Measurements from ENCODE around the gene ZDHHC20. TPM values are rescaled to one million over a fixed set of nuclear protein-coding genes. Genes with fewer than 3 reads are reported as not detected.

ZDHHC20 gene
- total RNA-seq, 1 experiment from 2014 or later = 69.1 TPM

DNA sequence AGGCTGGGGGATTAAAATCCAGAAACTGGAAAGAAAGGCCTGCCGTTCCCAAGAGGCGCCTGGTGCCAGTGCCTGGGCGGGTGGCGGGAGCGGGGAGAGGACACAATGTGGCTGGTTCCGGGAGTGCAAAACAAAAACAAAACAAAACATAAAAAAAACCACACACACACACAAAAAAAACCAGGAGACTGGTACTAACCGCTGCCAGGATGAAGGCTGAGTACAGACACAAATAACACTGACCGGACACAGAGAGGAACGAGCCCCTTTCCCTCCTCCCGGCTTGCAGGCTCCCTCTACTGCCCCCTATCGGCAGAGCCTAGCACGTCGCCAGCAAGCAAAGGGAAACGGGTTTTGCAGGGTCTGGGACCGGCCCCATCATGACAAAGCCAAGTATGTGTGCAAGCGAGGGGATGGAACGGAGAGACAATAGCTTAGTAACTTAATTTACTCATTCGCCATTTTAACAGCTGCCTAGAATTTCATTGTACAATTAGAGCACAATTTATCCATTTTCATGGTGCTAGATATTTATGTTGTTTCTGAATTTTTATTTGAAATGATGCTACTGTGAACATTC is 17.9 kb upstream of the ZDHHC20 start:
- Histone ChIP-seq H4K8ac (replicated peaks; ENCODE audit: insufficient read length, low read depth, low read length) (no peak overlapping the region), H3K27me3 (ENCODE audit: insufficient read depth, low read length) (no peaks in the 10 kb centered on the region), H3K79me1 (ENCODE audit: insufficient read depth, low read depth, low read length, poor library complexity, severe bottlenecking) (no peaks in the 10 kb centered on the region), H3K18ac (ENCODE audit: insufficient read length, low read depth, low read length) (no peak overlapping the region), H3K23me2 (ENCODE audit: insufficient read length, low read depth, low read length, poor library complexity, severe bottlenecking) (no peaks in the 10 kb centered on the region), H3K56ac (ENCODE audit: insufficient read length, low read depth, low read length) (no peak overlapping the region), H2BK20ac (ENCODE audit: low read depth, low read length, poor library complexity, severe bottlenecking) (no peak overlapping the region), H4K91ac (ENCODE audit: insufficient read length, low read depth, low read length) (no peak overlapping the region), H3K9ac (ENCODE audit: extremely low read depth, insufficient read length, low read length) (no peak overlapping the region), H3K4me1 (ENCODE audit: insufficient read depth, low read length) (no peaks in the 10 kb centered on the region), H2BK5ac (ENCODE audit: insufficient read length, low read length) (no peak overlapping the region), H3T11ph (ENCODE audit: low read length) (no peak overlapping the region), H3K4me2 (ENCODE audit: insufficient read depth, insufficient read length, low read length) (peak overlapping the region; percentile 10), H3K27ac (ENCODE audit: insufficient read length, low read depth, low read length) (no peak overlapping the region), H4K20me1 (ENCODE audit: control insufficient read depth, insufficient read depth, insufficient read length) (no peaks in the 10 kb centered on the region), H3K4ac (ENCODE audit: low read depth, low read length) (no peak overlapping the region), H3K79me2 (ENCODE audit: insufficient read depth, low read length) (no peaks in the 10 kb centered on the region), H2BK15ac (ENCODE audit: low read depth, low read length) (no peak overlapping the region), H2BK120ac (ENCODE audit: low read depth, low read length, poor library complexity, severe bottlenecking) (no peak overlapping the region), H2AK5ac (ENCODE audit: insufficient read length, low read length) (no peak overlapping the region), H3K14ac (ENCODE audit: insufficient read depth, low read length) (no peak overlapping the region), H2AFZ (ENCODE audit: low read length) (no peak overlapping the region), H3K9me3 (ENCODE audit: control insufficient read depth, low read depth, low read length) (no peaks in the 10 kb centered on the region), H4K5ac (ENCODE audit: insufficient read length, low read depth, low read length) (no peak overlapping the region), H2BK12ac (ENCODE audit: insufficient read length, low read depth, low read length) (no peak overlapping the region), H3K23ac (ENCODE audit: insufficient read length, low read depth, low read length) (no peak overlapping the region)
- H3K9me3 Mint-ChIP-seq = peaks cover 0 to 2% of the 10 kb centered on the region in 2 experiments; a peak in 2 of 5 replicates
- H3K27ac Mint-ChIP-seq = peak overlapping the region; percentile 72 to 96 (median 94); a peak in 6 of 7 replicates
- peaks cover 8 to 17% of the 10 kb centered on the region in 2 experiments for H3K4me1 Mint-ChIP-seq
- no peaks in the 10 kb centered on the region for H3K27me3 Mint-ChIP-seq (ENCODE audit: low read depth)
- TF ChIP-seq, protein P1, sequence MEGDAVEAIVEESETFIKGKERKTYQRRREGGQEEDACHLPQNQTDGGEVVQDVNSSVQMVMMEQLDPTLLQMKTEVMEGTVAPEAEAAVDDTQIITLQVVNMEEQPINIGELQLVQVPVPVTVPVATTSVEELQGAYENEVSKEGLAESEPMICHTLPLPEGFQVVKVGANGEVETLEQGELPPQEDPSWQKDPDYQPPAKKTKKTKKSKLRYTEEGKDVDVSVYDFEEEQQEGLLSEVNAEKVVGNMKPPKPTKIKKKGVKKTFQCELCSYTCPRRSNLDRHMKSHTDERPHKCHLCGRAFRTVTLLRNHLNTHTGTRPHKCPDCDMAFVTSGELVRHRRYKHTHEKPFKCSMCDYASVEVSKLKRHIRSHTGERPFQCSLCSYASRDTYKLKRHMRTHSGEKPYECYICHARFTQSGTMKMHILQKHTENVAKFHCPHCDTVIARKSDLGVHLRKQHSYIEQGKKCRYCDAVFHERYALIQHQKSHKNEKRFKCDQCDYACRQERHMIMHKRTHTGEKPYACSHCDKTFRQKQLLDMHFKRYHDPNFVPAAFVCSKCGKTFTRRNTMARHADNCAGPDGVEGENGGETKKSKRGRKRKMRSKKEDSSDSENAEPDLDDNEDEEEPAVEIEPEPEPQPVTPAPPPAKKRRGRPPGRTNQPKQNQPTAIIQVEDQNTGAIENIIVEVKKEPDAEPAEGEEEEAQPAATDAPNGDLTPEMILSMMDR (conservative IDR thresholded peaks at IDR 0.05) = peak; percentile 99
- DNase-seq = peak; percentile 94
- peak overlapping the region; percentile 70 to 78 for H3K4me3 Mint-ChIP-seq
- WGBS (ENCODE audit: extremely low coverage, insufficient read length, low lambda C conversion rate) = no CpG with 5 or more reads among the region's 18 CpGs
- no peaks in the 10 kb centered on the region for H3K36me3 Mint-ChIP-seq (ENCODE audit: insufficient read depth in 1 of 3, low read depth in 3 of 3)
